Lower lobe of right lung (tissue), 2 donors: ENCODE data around the gene TADA2B. TPM values are rescaled to one million over a fixed set of nuclear protein-coding genes. Genes with fewer than 3 reads are reported as not detected.
A peak's percentile ranks its signal among the peaks of the same experiment; 100 is the strongest.

Experiments
- ATAC-seq, 2 donors: fragments of 200-7000 bp; cut with Tn5 transposase; one replicate each; pipeline ENCODE4 v1.9.1; 2020 to 2022; ENCODE audit warnings: mild to moderate bottlenecking in 2 of 2, moderate library complexity in 2 of 2
- DNase-seq: peaks from one replicate; pipeline ENCODE4 v3.0.0-alpha.2; 2020
- H3K27ac ChIP-seq: fragments of 200-600 bp; one replicate; pipeline ENCODE4 v1.8.0; 2022
- H3K27me3 ChIP-seq: fragments of 200-600 bp; one replicate; pipeline ENCODE4 v1.8.0; 2022; ENCODE audit warnings: low read depth
- H3K36me3 ChIP-seq: fragments of 200-600 bp; one replicate; pipeline ENCODE4 v1.8.0; 2022; ENCODE audit warnings: mild to moderate bottlenecking
- H3K4me1 ChIP-seq: fragments of 200-600 bp; one replicate; pipeline ENCODE4 v1.8.0; 2022
- H3K4me3 ChIP-seq: fragments of 200-600 bp; one replicate; pipeline ENCODE4 v1.8.0; 2022; ENCODE audit warnings: mild to moderate bottlenecking
- H3K9me3 ChIP-seq: fragments of 200-600 bp; one replicate; pipeline ENCODE4 v1.8.0; 2022
- CTCF ChIP-seq: fragments of 200-600 bp; IDR thresholded peaks from one replicate; pipeline ENCODE4 v1.8.0; 2022; ENCODE audit warnings: antibody characterized with exemption, mild to moderate bottlenecking
- intact Hi-C: fragments of 100-400 bp; cut with DNase I; formaldehyde crosslinking; loops from one replicate; pipeline ENCODE4 v1.11.0; 2022
- total RNA-seq: library from RNA; stranded (reverse); fragmentation: NEBNext Ultra II Directional; extraction: Animal tissue kit (Norgen Biotek cat#: 25700); gene quantifications from one replicate; pipeline ENCODE4 v1.2.1, GENCODE V29; 2021
- donor health status: DM: no; HTN: yes; CAD: no; lungs with severe emphysema.

Gene TADA2B
- total RNA-seq, 1 donor from 2014 or later = 20.2 TPM

GRCh38 chr4:7049739-7050138 lies 6.6 kb downstream of the TADA2B start:
- peaks cover 27% of the 10 kb centered on the region for H3K36me3 ChIP-seq
- peaks cover 66% of the 10 kb centered on the region for H3K4me1 ChIP-seq
- no peak overlapping the region for H3K4me3 ChIP-seq
- intact Hi-C loops = no loop called here
- H3K27me3 ChIP-seq = no peaks in the 10 kb centered on the region
- H3K27ac ChIP-seq = no peak overlapping the region
- DNase-seq (no peak), ATAC-seq (no peak)
- H3K9me3 ChIP-seq = no peaks in the 10 kb centered on the region
- no peak for TF ChIP-seq CTCF

- TF ChIP-seq CTCF = no peak
Observed at GRCh38 chr4:7050481-7051143, 7.4 kb downstream of the TADA2B start.

GRCh38 chr4:7051144-7051495 lies 7.9 kb downstream of the TADA2B start:
- Histone ChIP-seq H3K36me3 (peaks cover 41% of the 10 kb centered on the region), H3K4me3 (no peak overlapping the region), H3K27me3 (no peaks in the 10 kb centered on the region), H3K27ac (no peak overlapping the region), H3K4me1 (peaks cover 60% of the 10 kb centered on the region), H3K9me3 (no peaks in the 10 kb centered on the region)
- ATAC-seq = no peak
- no peak for DNase-seq
- intact Hi-C loops = no loop called here
- no peak for TF ChIP-seq CTCF

More at GRCh38 chr4:7050481-7051143, 7.4 kb downstream of the TADA2B start:
- Histone ChIP-seq H3K4me1 (peaks cover 65% of the 10 kb centered on the region), H3K27ac (no peak overlapping the region), H3K9me3 (no peaks in the 10 kb centered on the region), H3K36me3 (peaks cover 36% of the 10 kb centered on the region), H3K27me3 (no peaks in the 10 kb centered on the region), H3K4me3 (no peak overlapping the region)
- intact Hi-C loops = no loop called here
- ATAC-seq (no peak), DNase-seq (no peak)

- H3K4me3 ChIP-seq = no peak overlapping the region
- peaks cover 52% of the 10 kb centered on the region for H3K4me1 ChIP-seq
- DNase-seq = no peak
- intact Hi-C loops = no loop called here
- TF ChIP-seq CTCF = no peak
- no peak for ATAC-seq
- no peaks in the 10 kb centered on the region for H3K9me3 ChIP-seq
- no peaks in the 10 kb centered on the region for H3K27me3 ChIP-seq
- H3K27ac ChIP-seq = no peak overlapping the region
- peaks cover 49% of the 10 kb centered on the region for H3K36me3 ChIP-seq
Observed at GRCh38 chr4:7051905-7052304, 8.7 kb downstream of the TADA2B start.

GRCh38 chr4:7052313-7052712 lies 9.1 kb downstream of the TADA2B start:
- peaks cover 48% of the 10 kb centered on the region for H3K4me1 ChIP-seq
- no peak for DNase-seq
- no peaks in the 10 kb centered on the region for H3K27me3 ChIP-seq
- peak overlapping the region; percentile 62 for H3K27ac ChIP-seq
- no peak for TF ChIP-seq CTCF
- ATAC-seq = no peak
- intact Hi-C loops = no loop called here
- no peaks in the 10 kb centered on the region for H3K9me3 ChIP-seq
- no peak overlapping the region for H3K4me3 ChIP-seq
- H3K36me3 ChIP-seq = peaks cover 50% of the 10 kb centered on the region
